B cell (primary cell): ENCODE measurements around the gene CSNK1G1.

Experiments
- CTCF ChIP-seq: fragments of 200-600 bp; IDR thresholded peaks from one replicate; pipeline ENCODE4 v1.8.0; 2022; ENCODE audit warnings: antibody characterized with exemption, mild to moderate bottlenecking
- EZH2 ChIP-seq: IDR thresholded peaks from 2 replicates; pipeline ENCODE4 v1.6.1; 2012; ENCODE audit warnings: borderline replicate concordance, low read depth, mild to moderate bottlenecking, moderate library complexity, low read length; ENCODE audit not compliant: insufficient read depth, poor library complexity, severe bottlenecking

GRCh38 chr15:64275934-64276333 lies 80.0 kb downstream of the CSNK1G1 start:
- no peak for TF ChIP-seq CTCF
- no peak for TF ChIP-seq EZH2
